Measurements from ENCODE around the gene ZNRF4.

The ZNRF4 gene

GRCh38 chr19:5443723-5444122 is 11.5 kb upstream of the ZNRF4 start:
- ATAC-seq, result no peak
- no peak for DNase-seq

- DNase-seq, result no peak
- ATAC-seq, result no peak
Observed at GRCh38 chr19:5444431-5444830, 10.8 kb upstream of the ZNRF4 start.

GRCh38 chr19:5445071-5445470 is 10.1 kb upstream of the ZNRF4 start:
- no peak for ATAC-seq
- DNase-seq, result no peak

- ATAC-seq (no peak), DNase-seq (no peak)
Observed at GRCh38 chr19:5445561-5446055, 9.6 kb upstream of the ZNRF4 start.

GRCh38 chr19:5447700-5448311 is 7.4 kb upstream of the ZNRF4 start:
- DNase-seq, result no peak
- no peak for ATAC-seq

GRCh38 chr19:5448374-5448773 is 6.8 kb upstream of the ZNRF4 start:
- no peak for ATAC-seq

GRCh38 chr19:5450482-5451126 is 4.6 kb upstream of the ZNRF4 start:
- ATAC-seq, result no peak
- no peak for DNase-seq

More at GRCh38 chr19:5448374-5448773, 6.8 kb upstream of the ZNRF4 start:
- no peak for DNase-seq

- no peak for DNase-seq
- no peak for ATAC-seq
Observed at GRCh38 chr19:5451494-5451893, 3.7 kb upstream of the ZNRF4 start.

- ATAC-seq, result no peak
- DNase-seq, result no peak
Observed at GRCh38 chr19:5452594-5453565, 2.3 kb upstream of the ZNRF4 start.

GRCh38 chr19:5454743-5455142 is 474 bp upstream of the ZNRF4 start:
- ATAC-seq (no peak), DNase-seq (no peak)

- no peak for ATAC-seq
- DNase-seq, result no peak
Observed at GRCh38 chr19:5456130-5456840, 1.1 kb downstream of the ZNRF4 start.

- ATAC-seq (no peak), DNase-seq (no peak)
Observed at GRCh38 chr19:5456841-5457200, 1.6 kb downstream of the ZNRF4 start.

GRCh38 chr19:5457709-5458108 is 2.5 kb downstream of the ZNRF4 start:
- DNase-seq, result no peak
- no peak for ATAC-seq

GRCh38 chr19:5458420-5458819 is 3.2 kb downstream of the ZNRF4 start:
- DNase-seq (no peak), ATAC-seq (no peak)

- no peak for DNase-seq
- no peak for ATAC-seq
Observed at GRCh38 chr19:5459360-5459759, 4.1 kb downstream of the ZNRF4 start.

GRCh38 chr19:5460748-5461147 is 5.5 kb downstream of the ZNRF4 start:
- ATAC-seq (no peak), DNase-seq (no peak)

- no peak for ATAC-seq
- DNase-seq, result no peak
Observed at GRCh38 chr19:5463959-5464358, 8.7 kb downstream of the ZNRF4 start.

- ATAC-seq, result no peak
Observed at GRCh38 chr19:5466072-5466471, 10.9 kb downstream of the ZNRF4 start.

GRCh38 chr19:5466814-5467291 is 11.6 kb downstream of the ZNRF4 start:
- ATAC-seq (no peak), DNase-seq (no peak)

More at GRCh38 chr19:5466072-5466471, 10.9 kb downstream of the ZNRF4 start:
- no peak for DNase-seq

GRCh38 chr19:5470264-5470671 is 15.1 kb downstream of the ZNRF4 start:
- DNase-seq (no peak), ATAC-seq (no peak)

GRCh38 chr19:5472286-5472685 is 17.1 kb downstream of the ZNRF4 start:
- no peak for DNase-seq
- ATAC-seq, result no peak

GRCh38 chr19:5473646-5474045 is 18.4 kb downstream of the ZNRF4 start:
- DNase-seq (no peak), ATAC-seq (no peak)

All from stimulated activated naive CD8-positive, alpha-beta T cell treated with anti-CD3 and anti-CD28 coated beads, Interleukin-15, Interleukin-2, amounts not matched to agents 100 U/mL and 50 U/mL, for 24 hours (primary cell).